ENCODE results near the gene BTBD2.
"Not testable (repeated sequence)": the region's sequence is repeated elsewhere in the genome, so short reads cannot be mapped to it uniquely, and the experiment has no call there.

The BTBD2 gene

GRCh38 chr19:2039959-2040646, 24.6 kb upstream of the BTBD2 start:
- no peak for DNase-seq (ENCODE audit: low read depth, low spot score)

DNA sequence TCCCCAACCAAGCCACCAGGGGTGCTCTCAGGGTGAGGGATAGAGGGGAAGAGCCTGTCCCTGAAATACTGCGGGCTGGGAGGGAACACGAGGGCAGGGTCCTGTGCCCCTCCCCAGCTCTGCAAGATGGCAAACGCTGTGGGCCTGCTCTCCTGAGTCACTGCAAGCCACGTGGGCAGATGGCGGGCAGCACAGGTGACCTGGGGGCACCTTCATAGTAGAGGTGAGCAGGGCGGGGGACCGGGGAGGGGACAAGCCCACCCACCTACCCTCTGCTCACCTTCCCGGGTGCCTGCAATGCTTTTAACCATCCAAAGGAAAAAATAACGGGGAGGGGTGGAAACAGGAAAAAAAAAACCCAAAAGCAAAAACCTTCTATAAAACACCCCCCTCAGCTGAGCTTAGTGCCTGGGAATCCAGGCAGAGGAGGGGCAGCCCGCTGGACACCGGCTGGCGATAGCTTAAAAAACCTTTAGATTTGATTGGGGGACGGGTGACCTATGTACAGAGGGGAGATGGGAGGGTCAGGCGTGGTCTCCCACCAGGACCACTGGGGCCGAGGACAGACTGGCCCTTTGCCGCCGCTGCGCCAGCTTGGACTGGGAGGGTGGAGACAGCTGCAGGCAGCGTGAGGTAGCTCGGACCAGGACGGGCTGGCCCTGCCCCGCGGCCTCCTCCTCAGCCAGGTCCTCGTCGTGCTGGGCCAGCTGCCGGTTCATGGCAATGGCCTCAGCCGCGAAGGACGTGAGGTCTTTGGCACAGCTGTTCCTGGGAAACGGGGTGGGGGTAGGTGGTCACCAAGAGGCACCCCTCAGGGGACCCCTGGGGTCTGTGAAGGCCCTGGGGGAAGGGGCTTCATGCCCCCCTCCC, 23.8 kb upstream of the BTBD2 start:
- DNase-seq (ENCODE audit: low read depth, low spot score): no peak

DNA sequence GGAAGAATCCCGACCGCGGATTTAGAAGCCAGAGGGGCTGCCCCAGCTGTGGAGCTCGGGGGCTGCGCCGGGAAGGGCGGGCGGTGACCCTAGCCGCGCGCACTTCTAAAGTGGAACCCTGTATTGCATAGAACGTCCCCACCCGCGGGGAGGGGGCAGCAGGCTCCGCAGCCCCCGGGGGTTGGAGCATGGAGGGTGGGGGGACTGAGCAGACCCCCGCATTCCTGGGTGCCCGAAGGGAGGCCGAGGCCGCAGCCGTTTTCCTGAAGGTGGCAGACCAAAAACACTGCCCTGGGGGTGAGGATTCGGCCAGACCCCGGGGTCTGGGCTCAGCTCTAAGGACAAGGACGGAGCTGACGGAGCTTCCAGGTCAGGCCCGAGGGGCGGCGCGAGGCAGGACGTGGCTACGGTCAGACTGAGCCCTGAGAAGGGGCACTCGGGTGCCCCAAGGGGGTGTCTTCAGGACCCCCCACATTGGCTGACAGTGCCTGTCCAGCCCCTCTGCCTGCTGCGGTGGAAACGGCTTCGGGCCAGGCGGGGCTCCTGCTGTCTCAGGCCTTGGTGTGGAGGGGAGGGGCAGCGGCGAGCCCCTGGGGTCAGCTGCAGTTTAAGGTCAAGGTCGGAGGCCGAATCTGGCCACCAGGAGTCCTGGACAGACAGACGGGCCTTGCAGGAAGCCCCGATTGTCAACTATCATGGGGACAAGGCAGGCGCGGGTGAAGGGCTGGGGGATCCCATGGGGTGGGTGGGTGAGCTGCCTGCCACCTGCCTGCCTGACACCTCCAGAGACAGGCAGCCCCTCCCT, 23.0 kb upstream of the BTBD2 start:
- no peak for DNase-seq (ENCODE audit: low read depth, low spot score)

DNA sequence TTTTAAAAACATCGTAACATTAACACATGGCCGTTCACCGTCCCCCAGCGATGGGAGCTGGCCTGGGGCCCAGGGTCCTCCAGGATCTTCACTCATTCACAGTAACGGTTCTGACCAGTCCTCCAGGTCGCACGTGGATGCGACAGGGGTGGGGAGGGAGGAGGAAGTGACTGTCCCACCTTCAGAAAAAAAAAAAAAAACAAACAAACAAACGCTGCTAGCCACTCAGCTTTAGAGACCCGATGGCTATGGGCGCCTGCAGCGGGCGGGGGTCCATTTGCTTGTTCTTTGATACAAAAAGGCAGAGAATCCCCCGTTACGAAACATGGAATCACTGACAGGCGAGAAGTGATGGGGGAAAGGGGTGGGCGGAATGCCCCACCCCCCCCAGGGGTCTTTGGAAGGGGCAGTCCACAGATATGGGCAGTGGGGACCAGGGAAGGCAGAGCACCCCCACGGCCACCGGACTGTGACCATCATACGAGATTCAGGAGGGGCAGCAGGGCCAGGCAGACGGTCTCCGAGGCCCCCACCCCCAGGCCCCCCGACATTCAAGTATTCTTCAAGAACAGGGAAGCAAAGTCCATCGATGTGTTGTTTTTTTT, 22.2 kb upstream of the BTBD2 start:
- no peak for DNase-seq (ENCODE audit: low read depth, low spot score)

DNA sequence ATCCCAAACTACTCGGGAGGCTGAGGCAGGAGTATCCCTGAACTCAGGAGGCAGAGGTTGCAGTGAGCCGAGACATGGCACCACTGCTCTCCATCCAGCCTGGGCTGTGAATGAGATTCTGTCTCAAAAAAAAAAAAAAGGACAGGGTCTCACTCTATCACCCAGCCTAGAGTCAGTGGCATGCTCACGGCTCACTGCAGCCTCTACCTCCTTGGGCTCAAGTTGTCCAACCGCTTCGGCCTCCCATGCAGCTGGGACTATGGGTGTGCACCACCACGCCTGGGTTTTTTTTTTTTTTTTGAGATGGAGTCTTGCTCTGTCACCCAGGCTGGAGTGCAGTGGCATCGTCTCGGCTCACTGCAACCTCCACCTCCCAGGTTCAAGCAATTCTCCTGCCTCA, 20.9 kb upstream of the BTBD2 start:
- DNase-seq (ENCODE audit: low read depth, low spot score): no peak

DNA sequence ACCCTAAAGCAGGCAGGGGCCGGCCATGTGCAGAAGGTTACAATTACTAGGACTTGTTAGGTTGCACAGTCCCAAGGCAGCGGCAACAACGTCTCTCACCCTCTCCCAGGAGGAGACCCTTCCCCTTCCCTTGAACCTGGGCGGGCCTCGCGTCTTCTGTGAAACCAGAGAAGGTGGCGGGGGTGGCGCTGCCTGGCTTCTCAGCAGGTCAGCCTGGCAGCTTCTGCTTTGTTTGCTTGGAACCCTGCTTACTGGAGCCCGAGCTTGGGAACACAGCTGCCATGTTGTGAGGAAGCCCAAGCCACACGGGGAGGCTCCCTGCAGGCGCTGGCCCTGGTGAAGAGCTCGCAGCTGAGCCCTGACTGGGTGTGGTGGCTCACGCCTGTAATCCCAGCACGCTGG, 20.1 kb upstream of the BTBD2 start:
- DNase-seq (ENCODE audit: low read depth, low spot score): no peak

- peak; percentile 95 for DNase-seq (ENCODE audit: low read depth, low spot score)
Measured at GRCh38 chr19:2034729-2035589, 19.4 kb upstream of the BTBD2 start.

GRCh38 chr19:2034253-2034652, 18.7 kb upstream of the BTBD2 start:
- not testable (repeated sequence) for DNase-seq (ENCODE audit: low read depth, low spot score)

- DNase-seq (ENCODE audit: low read depth, low spot score): no peak
Measured at GRCh38 chr19:2033825-2034159, 18.3 kb upstream of the BTBD2 start.

DNA sequence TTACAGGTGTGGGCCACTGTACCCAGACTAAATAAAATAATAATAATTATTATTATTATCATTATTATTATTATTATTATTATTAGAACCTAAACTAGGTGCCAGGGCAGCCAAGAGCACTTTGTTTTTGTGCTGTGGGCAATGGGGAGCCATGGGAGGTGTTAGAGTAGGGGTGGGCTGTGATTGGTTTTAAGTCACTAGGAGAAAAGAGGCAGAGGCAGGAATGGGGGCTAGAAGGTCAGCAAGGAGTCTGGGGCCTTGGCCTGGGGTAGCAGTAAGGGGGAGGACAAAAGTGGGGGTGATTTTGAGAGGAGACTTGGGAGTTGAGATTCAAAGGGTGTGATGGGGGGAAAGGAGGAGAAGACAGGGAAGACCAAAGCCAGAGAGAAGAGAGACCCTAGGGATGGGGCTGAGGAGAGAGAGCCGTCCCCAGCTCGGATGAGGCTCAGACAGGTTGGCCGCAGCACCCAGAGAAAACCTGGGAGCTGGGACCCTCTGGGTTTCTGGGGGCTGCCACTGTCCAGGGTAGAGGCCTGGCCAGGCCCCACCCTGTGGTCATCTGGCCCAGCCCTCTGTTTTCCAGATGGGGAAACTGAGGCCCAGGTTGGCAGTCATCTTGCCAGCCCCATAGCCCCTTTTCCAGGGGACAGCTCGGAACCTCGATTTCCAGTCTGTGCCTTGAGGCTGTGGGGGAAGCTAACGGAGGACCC, 17.8 kb upstream of the BTBD2 start:
- DNase-seq (ENCODE audit: low read depth, low spot score): no peak

GRCh38 chr19:2032296-2032941, 16.9 kb upstream of the BTBD2 start:
- no peak for DNase-seq (ENCODE audit: low read depth, low spot score)

- no peak for DNase-seq (ENCODE audit: low read depth, low spot score)
Measured at GRCh38 chr19:2027361-2027760, 11.8 kb upstream of the BTBD2 start.

DNA sequence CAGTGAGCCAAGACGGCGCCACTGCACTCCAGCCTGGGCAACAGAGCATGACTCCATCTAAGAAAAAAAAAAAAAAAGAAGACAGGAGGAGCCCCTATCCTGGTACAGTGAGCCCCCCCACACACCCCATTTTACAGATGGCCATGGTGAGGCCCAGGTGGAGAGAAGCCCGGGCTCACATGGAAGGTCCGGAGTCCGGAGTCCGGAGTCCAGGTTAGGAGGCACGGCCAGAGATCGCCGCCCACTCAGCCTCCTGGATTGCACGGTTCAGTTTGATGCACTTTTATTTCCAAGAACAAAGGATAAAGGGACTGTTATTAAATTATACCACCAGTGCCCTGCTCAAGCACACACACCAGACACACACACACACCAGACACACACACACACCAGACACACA, 11.3 kb upstream of the BTBD2 start:
- no peak for DNase-seq (ENCODE audit: low read depth, low spot score)

GRCh38 chr19:2022289-2022688, 6.8 kb upstream of the BTBD2 start:
- no peak for DNase-seq (ENCODE audit: low read depth, low spot score)

GRCh38 chr19:2021453-2022140, 6.1 kb upstream of the BTBD2 start:
- DNase-seq (ENCODE audit: low read depth, low spot score): no peak

DNA sequence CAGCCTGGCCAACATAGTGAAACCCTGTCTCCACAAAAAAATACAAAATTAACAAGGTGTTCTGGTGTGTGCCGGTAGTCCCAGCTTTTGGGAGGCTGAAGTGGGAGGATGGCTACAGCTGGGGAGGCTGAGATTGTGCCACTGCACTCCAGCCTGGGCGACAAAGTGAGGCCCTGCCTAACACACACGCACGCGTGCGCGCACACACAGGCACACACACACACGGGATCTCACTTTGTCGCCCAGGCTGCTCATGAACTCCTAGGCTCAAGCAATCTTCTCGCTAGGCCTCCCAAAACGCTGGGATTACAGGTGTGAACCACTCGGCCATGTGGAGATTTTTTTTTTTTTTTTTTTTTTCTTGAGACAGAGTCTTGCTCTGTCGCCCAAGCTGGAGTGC, 3.2 kb upstream of the BTBD2 start:
- no peak for DNase-seq (ENCODE audit: low read depth, low spot score)

DNA sequence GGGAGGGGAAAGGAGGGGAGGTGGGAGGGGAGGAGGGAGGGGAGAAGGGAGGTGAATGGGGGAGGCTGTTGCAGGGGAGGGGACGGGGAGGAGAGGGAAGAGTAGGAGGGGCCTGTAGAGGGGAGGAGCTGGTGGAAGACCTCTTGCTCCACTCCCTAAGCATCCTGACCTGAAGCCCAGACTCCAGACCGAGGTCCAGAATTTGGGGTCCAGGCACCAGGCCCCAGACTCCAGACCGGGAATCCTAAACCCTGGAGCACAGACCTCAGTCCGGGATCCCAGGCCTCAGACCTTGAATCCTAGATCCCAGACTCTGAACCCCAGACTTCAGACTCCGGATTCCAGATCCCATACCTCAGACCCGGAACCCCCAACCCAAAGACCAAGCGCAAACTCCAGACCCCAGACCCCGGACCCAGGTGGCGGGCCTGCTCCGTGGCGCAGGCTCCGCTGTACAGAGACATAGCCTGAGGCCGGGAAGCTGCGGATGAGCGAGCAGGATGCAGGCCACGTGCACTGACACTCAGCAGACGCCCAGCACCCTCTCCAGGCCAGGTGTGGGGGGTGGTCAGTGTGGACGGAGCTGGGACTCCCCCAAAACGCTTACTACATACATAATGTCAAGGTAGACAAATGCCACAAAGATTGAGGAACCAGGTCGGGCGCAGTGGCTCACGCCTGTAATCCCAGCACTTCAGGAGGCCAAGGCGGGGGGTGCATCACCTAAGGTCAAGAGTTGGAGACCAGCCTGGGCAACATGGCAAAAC, 710 bp upstream of the BTBD2 start:
- DNase-seq (ENCODE audit: low read depth, low spot score): peak; percentile 44
